Measurements from ENCODE around the gene GHR. TPM values are rescaled to one million over a fixed set of nuclear protein-coding genes. Genes with fewer than 3 reads are reported as not detected.

Gene GHR
- total and polyA plus RNA-seq, 10 of the 15 experiments (the other 5 are each of a cell fraction or from before 2014, with no cell fraction given): 0.23 to 10.2 (median 0.48) TPM

GRCh38 chr5:42701351-42702059, 278.3 kb downstream of the GHR start (continued):
- no peak for TF ChIP-seq SKIL (IDR thresholded peaks at IDR 0.05; ENCODE audit: low read depth, poor library complexity, severe bottlenecking)
- no peak for TF ChIP-seq RELB (IDR thresholded peaks at IDR 0.05; ENCODE audit: low read depth)
- TF ChIP-seq NR2C1 (IDR thresholded peaks at IDR 0.05): no peak
- TF ChIP-seq CHD2 (IDR thresholded peaks at IDR 0.05; ENCODE audit: borderline replicate concordance, low read depth, low read length): no peak

GRCh38 chr5:42703238-42703637, 280.0 kb downstream of the GHR start:
- RAD21 ChIA-PET (ENCODE audit: unreplicated experiment): no interaction called here
- DNase-seq (ENCODE audit: low read depth, low spot score): no peak
- no peak overlapping the region for H2AFZ ChIP-seq (ENCODE audit: control insufficient read depth, low read depth, low read length)
- H3K36me3 ChIP-seq (ENCODE audit: control insufficient read depth in 2 of 2, insufficient read depth in 2 of 2, low read length in 1 of 2): no peaks in the 10 kb centered on the region
- no peaks in the 10 kb centered on the region for H3K79me2 ChIP-seq (ENCODE audit: control insufficient read depth, insufficient read depth, low read length)
- POLR2A ChIA-PET: no interaction called here
- no peak for FAIRE-seq
- no peak overlapping the region for H3K27ac ChIP-seq (ENCODE audit: control insufficient read depth, insufficient read depth)
- H3K9me3 ChIP-seq (replicated peaks; ENCODE audit: control insufficient read depth, insufficient read depth, low read length): no peaks in the 10 kb centered on the region
- no peak for ATAC-seq
- SMC1A ChIA-PET (ENCODE audit: uncharacterized antibody, unreplicated experiment): interaction anchor here (0.8 kb wide), 1 partner anchor 55 kb away, joined by 3 read pairs; no protein-coding TSS in a partner anchor
- in situ Hi-C loops (cut with MboI): no loop called here
- no peak overlapping the region for H3K9ac ChIP-seq (ENCODE audit: control insufficient read depth, insufficient read depth, low read length)
- TF ChIP-seq CHD1 (IDR thresholded peaks at IDR 0.05; ENCODE audit: low read depth, low read length) (no peak), HDAC2 (IDR thresholded peaks at IDR 0.05) (no peak), MTA2 (IDR thresholded peaks at IDR 0.05; ENCODE audit: low read depth) (no peak), ATF2 (IDR thresholded peaks at IDR 0.05; ENCODE audit: low read length) (no peak), E2F4 (IDR thresholded peaks at IDR 0.05; ENCODE audit: low read depth, low read length) (no peak), HDAC6 (IDR thresholded peaks at IDR 0.05; ENCODE audit: unreplicated experiment) (no peak), HDGF (IDR thresholded peaks at IDR 0.05) (no peak), MAX (IDR thresholded peaks at IDR 0.05; ENCODE audit: low read depth, low read length) (no peak), CHD4 (IDR thresholded peaks at IDR 0.05) (no peak), SRF (IDR thresholded peaks at IDR 0.05; ENCODE audit: low read depth in 2 of 2, low read length in 2 of 2) (no peak), ETV6 (conservative IDR thresholded peaks at IDR 0.05 in 1 of 2, IDR thresholded peaks at IDR 0.05 in 1 of 2; ENCODE audit: borderline replicate concordance in 1 of 2, low read depth in 1 of 2) (no peak), SMC3 (IDR thresholded peaks at IDR 0.05; ENCODE audit: borderline replicate concordance, low read length) (no peak)
- BruUV-seq (replicated peaks): no TSS peak
- H4K20me1 ChIP-seq (ENCODE audit: control insufficient read depth, insufficient read depth): no peaks in the 10 kb centered on the region
- no peak overlapping the region for H3K4me2 ChIP-seq (ENCODE audit: control insufficient read depth, insufficient read depth)
- 0% methylated on average over 1 of the region's 1 CpG for WGBS (ENCODE audit: insufficient coverage, insufficient replicate concordance, low lambda C conversion rate, missing lambda C conversion rate)
- H3K27me3 ChIP-seq (replicated peaks in 1 of 2; ENCODE audit: control insufficient read depth in 2 of 2, insufficient read depth in 2 of 2, low read length in 1 of 2): no peaks in the 10 kb centered on the region
- intact Hi-C loops (cut with micrococcal nuclease; ENCODE audit: unreplicated experiment): no loop called here
- CTCF ChIA-PET: interaction anchor here (1.2 kb wide), 1 partner anchor 34 kb away, joined by 3 read pairs; no protein-coding TSS in a partner anchor
- no peaks in the 10 kb centered on the region for H3K4me1 ChIP-seq (ENCODE audit: control insufficient read depth, insufficient read depth, low read length)
- no peak overlapping the region for H3K4me3 ChIP-seq

Data from GM12878 (cell line).